NCI-H1092 treated with DMSO at 0.1 percent for 48 hours (cell line): ENCODE measurements around the gene CTXND2.
"Not testable (repeated sequence)": the region's sequence is repeated elsewhere in the genome, so short reads cannot be mapped to it uniquely, and the experiment has no call there.

ENCODE experiments used
- DNase-seq: peaks from one replicate; lab custom pipeline; 2025; lab: John Stamatoyannopoulos, UW

The CTXND2 gene

GRCh38 chr1:150890033-150890416, 3.1 kb downstream of the CTXND2 start:
- DNase-seq = no peak

DNA sequence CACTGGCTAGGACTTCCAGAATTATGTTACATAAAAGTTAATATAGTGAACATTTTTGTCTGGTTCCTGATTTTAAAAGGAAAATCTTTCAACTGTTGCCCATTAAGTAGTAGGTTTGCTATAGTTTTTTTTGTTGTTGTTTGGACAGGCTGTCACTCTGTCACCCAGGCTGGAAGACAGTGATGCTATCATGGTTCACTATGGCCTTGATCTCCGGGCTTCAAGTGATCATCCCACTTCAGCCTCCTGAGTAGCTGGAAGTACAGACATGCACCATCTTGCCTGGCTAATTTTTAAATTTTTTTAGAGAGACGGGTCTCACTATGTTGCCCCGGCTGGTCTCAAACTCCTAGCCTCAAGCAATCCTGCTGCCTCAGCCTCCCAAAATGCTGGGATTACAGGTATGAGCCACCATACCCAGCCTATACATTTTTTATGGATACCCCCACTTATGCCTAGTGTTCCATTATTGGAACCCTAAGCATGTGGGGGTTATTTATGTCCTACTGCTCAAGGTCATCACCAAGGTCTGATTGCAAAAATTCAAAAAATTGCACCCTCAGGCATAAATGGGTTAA, 6.5 kb downstream of the CTXND2 start:
- DNase-seq = no peak

GRCh38 chr1:150895618-150896017, 8.7 kb downstream of the CTXND2 start:
- DNase-seq = no peak

- not testable (repeated sequence) for DNase-seq
Measured at GRCh38 chr1:150899795-150900194, 12.9 kb downstream of the CTXND2 start.

- no peak for DNase-seq
Measured at GRCh38 chr1:150902346-150902745, 15.4 kb downstream of the CTXND2 start.

DNA sequence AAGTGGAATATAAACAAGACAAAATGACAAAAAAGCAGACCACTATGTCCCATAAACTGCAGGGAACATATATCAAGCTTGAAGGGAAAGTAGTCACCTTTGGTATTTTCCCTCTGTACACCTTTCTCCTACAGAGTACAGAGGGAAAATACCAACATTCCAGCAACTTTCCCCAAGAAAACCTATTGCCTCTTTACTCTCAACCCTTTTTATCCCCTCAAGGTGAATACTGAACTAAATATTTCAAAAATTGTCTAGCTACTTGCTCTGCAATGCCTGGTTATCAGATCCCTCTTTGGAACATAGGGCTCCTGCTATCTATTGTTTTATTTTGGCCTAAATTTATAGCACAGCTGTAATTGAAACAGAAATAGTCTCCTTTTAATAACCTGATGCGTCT, 15.8 kb downstream of the CTXND2 start:
- DNase-seq = no peak

GRCh38 chr1:150905301-150905700, 18.4 kb downstream of the CTXND2 start:
- DNase-seq = no peak

DNA sequence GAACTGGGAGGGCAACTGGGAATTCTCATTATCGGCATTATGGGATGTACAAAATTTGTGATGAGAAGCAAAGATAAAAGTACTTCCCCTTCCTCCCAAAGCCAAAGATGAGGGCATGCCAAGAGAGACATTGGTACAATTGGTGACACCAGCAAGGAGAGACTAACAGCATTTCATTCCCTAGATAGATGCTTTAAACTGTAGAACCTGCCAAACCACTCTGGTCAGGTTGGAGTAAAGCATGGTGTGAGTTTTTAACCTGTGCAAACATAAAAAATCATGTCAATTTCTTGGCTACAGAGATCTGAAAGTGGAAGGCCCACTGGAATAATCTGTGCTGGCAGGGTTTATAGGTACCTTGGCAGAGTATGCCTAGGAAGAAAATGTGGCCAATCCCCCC, 19.4 kb downstream of the CTXND2 start:
- no peak for DNase-seq

GRCh38 chr1:150906813-150907212, 19.9 kb downstream of the CTXND2 start:
- no peak for DNase-seq

- DNase-seq = no peak
Measured at GRCh38 chr1:150909585-150910180, 22.7 kb downstream of the CTXND2 start.

GRCh38 chr1:150912623-150913022, 25.7 kb downstream of the CTXND2 start:
- DNase-seq = no peak

GRCh38 chr1:150917387-150917786, 30.5 kb downstream of the CTXND2 start:
- DNase-seq = no peak

DNA sequence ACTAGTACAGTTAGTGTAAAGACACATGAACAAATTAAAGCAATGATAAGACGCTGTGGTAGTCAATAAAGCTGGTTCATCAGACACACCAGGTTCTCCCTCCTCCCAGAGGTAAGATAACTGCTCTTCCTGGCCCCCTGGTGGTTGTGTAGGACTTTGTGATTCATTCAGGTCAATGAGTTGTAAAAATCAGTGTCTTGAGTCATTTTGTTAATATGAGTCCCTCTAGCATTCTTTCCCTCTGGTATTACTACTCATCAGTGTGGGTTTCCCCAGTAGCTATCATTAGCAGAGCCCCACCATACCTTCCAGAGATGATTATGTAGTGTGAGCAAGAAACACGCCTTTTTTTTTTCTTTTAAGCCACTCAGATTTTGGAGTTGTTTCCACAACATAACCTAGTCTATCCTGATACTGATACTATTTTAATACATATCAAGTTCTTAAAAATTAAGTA, 35.6 kb downstream of the CTXND2 start:
- peak; percentile 63 for DNase-seq

GRCh38 chr1:150925080-150925479, 38.1 kb downstream of the CTXND2 start:
- DNase-seq = no peak

DNA sequence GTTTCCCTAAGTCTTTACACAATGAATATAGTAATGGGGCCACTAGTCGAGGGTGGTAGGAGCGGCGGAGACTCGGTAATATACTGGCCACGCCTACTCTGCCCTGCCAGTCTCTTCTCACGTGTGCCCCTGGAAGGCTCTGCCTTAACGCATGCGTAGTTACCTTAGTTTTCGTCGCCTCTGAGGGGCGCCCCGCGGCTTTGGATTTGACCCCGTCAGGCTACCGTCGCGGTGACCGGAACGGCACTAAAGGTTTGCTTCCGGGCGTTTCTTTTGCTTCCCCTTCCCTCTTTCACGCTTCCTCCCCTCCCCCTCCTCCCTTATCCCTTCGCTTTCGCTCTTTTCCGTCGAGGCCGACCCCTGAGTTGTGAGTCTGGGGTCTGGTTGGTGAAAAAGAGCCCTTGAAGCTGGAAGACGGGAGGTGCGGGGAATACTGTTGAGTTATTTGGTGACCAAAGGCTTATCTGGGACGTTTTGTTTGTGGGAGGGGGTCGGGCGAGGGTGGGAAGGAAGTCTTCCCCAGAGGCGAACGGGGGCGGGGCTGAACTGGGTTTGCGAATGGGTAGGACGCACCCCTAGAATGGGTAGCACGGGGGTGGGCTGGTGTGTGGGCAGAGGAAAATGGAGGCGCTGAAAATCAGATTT, 39.3 kb downstream of the CTXND2 start, which contains the start of gene SETDB1:
SETDB1 (plus strand) TSS at position 267 of the 645 bp plus-strand sequence. CDS start 1,352 bp downstream, outside the sequence.
- DNase-seq = peak; percentile 99

DNA sequence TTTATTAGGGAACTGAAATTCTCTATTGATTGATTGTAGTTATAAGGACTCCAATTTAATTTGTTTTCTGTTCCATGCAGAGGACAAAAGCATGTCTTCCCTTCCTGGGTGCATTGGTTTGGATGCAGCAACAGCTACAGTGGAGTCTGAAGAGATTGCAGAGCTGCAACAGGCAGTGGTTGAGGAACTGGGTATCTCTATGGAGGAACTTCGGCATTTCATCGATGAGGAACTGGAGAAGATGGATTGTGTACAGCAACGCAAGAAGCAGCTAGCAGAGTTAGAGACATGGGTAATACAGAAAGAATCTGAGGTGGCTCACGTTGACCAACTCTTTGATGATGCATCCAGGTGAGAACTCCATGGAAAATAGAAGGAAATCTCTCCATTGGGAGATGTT, 40.7 kb downstream of the CTXND2 start:
- no peak for DNase-seq

DNA sequence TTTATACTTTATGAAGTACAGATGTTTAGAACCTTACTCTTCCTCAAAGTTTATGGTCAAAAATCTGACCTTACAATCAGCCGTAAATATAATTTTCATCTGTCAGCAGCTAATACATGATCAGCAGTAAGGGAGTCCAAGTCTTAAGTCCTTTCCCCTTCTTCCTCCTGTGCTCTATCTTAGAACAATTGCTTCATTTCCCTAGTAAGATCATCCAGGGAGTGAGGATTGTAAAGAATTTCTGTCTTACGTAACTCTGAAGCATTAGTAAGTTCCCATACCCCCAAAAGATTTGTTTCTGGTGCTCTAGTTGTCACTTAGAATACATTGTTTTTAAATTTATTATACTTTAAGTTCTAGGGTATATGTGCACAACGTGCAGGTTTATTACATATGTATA, 41.4 kb downstream of the CTXND2 start:
- DNase-seq = no peak

GRCh38 chr1:150928775-150929174, 41.8 kb downstream of the CTXND2 start:
- not testable (repeated sequence) for DNase-seq

- no peak for DNase-seq
Measured at GRCh38 chr1:150931773-150932172, 44.8 kb downstream of the CTXND2 start.

GRCh38 chr1:150944856-150945255, 57.9 kb downstream of the CTXND2 start:
- no peak for DNase-seq

- no peak for DNase-seq
Measured at GRCh38 chr1:150954708-150955107, 67.8 kb downstream of the CTXND2 start.

DNA sequence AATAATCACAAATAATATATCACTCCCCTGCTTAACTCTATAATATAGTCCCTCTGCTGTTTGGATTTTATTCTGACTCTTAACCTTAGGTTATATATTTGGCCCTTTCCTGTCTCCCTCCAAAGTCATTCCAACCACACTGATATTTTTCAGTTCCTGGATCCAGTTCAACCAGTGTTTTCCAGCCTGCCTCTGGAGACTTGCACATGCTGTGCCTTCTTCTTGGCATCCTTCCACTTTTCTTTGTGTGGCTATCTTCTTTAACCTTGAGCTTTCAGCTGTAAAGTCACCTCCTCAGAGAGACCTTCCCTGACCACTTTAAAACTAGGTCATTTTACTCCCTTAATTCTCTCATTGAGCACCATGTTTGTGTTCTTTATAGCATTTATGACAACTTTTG, 68.3 kb downstream of the CTXND2 start:
- no peak for DNase-seq

DNA sequence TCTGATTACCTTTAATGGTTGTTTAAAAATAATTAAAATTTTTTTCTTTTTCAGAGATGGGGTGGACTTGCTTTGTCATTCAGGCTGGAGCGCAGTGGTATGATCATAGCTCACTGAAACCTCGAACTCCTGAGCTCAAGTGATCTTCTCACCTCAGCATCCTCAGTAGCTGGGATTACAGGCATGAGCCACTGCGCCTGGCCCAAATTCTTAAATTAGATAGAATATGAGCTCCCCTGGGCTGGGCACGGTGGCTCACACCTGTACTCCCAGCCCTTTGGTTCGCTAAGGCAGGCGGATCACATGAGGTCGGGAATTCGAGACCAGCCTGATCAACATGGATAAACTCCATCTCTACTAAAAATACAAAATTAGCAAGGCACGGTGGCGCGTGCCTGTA, 70.7 kb downstream of the CTXND2 start:
- no peak for DNase-seq

GRCh38 chr1:150960646-150961045, 73.7 kb downstream of the CTXND2 start:
- DNase-seq = no peak
